PC-3 (cell line): ENCODE data around the gene ROBO2.

Experiments used
- CTCF ChIP-seq: fragments of 300-600 bp; sonication (generic); conservative IDR thresholded peaks from 2 replicates; pipeline ENCODE4 v1.5.1; 2017; ENCODE audit warnings: antibody characterized with exemption, low read depth, mild to moderate bottlenecking, low read length
- EZH2 ChIP-seq: fragments of 300-600 bp; sonication (generic); IDR thresholded peaks from one replicate; pipeline ENCODE4 v1.6.1; 2017; ENCODE audit warnings: antibody characterized with exemption, mild to moderate bottlenecking, low read length; ENCODE audit not compliant: unreplicated experiment

GRCh38 chr3:77699125-77699691, 659.3 kb downstream of the ROBO2 start:
- TF ChIP-seq CTCF (no peak), EZH2 (no peak)
